Activated T-cell treated with anti-CD3 and anti-CD28 coated beads, Interleukin-2, amount 50 U/mL, for 4 hours (primary cell): ENCODE measurements around the gene AARS2. TPM values are rescaled to one million over a fixed set of nuclear protein-coding genes. Genes with fewer than 3 reads are reported as not detected.

ENCODE experiments used
- ATAC-seq, 2 donors: fragments of 200-7000 bp; cut with Tn5 transposase; one replicate each; pipeline ENCODE4 v1.10.0; 2021
- DNase-seq: peaks from one replicate; pipeline ENCODE4 v3.0.0-alpha.2; 2020
- H3K27me3 Mint-ChIP-seq: one replicate; pipeline ENCODE4 v1.8.0; 2021; ENCODE audit warnings: low read depth, mixed read lengths
- H3K36me3 Mint-ChIP-seq: one replicate; pipeline ENCODE4 v1.8.0; 2022; ENCODE audit warnings: mixed read lengths; ENCODE audit not compliant: insufficient read depth
- H3K4me1 Mint-ChIP-seq: one replicate; pipeline ENCODE4 v1.8.0; 2021; ENCODE audit warnings: low read depth, mixed read lengths
- H3K4me3 Mint-ChIP-seq: one replicate; pipeline ENCODE4 v1.8.0; 2021; ENCODE audit warnings: mild to moderate bottlenecking, moderate library complexity, mixed read lengths
- H3K9me3 Mint-ChIP-seq: one replicate; pipeline ENCODE4 v1.8.0; 2021; ENCODE audit warnings: mixed read lengths
- total RNA-seq, 3 donors: library from RNA; stranded (reverse); gene quantifications; one replicate each; pipeline ENCODE4 v1.2.1, GENCODE V29; 2021

The AARS2 gene
- total RNA-seq, 3 donors from 2014 or later: 29.4 to 31.5 (median 29.8) TPM

DNA sequence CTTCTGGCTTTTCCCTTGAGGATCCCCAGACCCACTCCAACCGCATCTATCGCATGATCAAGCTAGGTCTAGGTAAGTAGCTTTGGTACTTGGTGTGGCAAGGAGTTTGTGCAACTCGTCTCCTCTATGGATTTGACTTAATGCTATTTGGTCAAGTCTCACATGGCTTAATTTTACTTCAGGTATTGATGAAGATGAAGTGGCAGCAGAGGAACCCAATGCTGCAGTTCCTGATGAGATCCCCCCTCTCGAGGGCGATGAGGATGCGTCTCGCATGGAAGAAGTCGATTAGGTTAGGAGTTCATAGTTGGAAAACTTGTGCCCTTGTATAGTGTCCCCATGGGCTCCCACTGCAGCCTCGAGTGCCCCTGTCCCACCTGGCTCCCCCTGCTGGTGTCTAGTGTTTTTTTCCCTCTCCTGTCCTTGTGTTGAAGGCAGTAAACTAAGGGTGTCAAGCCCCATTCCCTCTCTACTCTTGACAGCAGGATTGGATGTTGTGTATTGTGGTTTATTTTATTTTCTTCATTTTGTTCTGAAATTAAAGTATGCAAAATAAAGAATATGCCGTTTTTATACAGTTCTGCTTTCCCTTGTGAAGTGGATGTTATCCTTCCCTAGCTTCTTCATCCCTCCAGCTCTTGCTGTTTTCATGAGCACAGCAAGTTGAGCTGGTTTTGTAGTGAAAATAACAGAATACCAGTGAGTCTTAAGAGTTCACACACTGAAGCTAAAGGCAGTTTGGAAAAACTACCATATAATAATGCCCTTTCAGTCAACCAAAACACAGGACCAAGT lies 59.6 kb downstream of the AARS2 start:
- ATAC-seq (no peak), DNase-seq (peak; percentile 52)
- H3K4me3 Mint-ChIP-seq: peak overlapping the region; percentile 99
- H3K36me3 Mint-ChIP-seq: peaks cover 69% of the 10 kb centered on the region
- no peaks in the 10 kb centered on the region for H3K27me3 Mint-ChIP-seq
- no peaks in the 10 kb centered on the region for H3K9me3 Mint-ChIP-seq
- H3K4me1 Mint-ChIP-seq: peaks cover 87% of the 10 kb centered on the region

DNA sequence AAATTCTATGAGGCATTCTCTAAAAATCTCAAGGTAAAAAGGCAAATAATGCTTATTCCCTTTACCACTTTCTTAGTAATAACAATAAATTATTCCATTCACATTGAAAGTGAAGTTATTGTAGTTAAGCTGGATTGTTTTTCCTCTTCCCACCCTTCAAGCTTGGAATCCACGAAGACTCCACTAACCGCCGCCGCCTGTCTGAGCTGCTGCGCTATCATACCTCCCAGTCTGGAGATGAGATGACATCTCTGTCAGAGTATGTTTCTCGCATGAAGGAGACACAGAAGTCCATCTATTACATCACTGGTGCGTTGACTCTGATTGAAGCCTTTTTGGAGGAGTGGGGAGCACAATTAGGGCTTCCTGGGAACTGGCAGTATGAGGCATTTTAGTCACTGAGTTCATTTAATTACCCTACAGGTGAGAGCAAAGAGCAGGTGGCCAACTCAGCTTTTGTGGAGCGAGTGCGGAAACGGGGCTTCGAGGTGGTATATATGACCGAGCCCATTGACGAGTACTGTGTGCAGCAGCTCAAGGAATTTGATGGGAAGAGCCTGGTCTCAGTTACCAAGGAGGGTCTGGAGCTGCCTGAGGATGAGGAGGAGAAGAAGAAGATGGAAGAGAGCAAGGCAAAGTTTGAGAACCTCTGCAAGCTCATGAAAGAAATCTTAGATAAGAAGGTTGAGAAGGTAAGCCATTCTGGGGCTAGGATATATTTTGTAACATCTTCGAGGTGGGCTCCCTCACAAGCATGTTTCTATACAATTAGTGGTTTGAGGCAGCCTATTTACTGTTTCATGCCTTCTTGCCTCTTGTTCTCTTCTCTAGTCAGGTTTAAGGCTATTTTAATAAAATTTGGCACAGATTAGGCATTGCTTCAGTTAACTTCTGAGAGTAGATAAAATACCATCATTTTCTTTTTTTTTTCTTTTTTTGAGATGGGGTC lies 61.3 kb downstream of the AARS2 start:
- H3K4me3 Mint-ChIP-seq: peak overlapping the region; percentile 99
- ATAC-seq (no peak), DNase-seq (no peak)
- no peaks in the 10 kb centered on the region for H3K9me3 Mint-ChIP-seq
- no peaks in the 10 kb centered on the region for H3K27me3 Mint-ChIP-seq
- H3K4me1 Mint-ChIP-seq: peaks cover 80% of the 10 kb centered on the region
- peaks cover 75% of the 10 kb centered on the region for H3K36me3 Mint-ChIP-seq

DNA sequence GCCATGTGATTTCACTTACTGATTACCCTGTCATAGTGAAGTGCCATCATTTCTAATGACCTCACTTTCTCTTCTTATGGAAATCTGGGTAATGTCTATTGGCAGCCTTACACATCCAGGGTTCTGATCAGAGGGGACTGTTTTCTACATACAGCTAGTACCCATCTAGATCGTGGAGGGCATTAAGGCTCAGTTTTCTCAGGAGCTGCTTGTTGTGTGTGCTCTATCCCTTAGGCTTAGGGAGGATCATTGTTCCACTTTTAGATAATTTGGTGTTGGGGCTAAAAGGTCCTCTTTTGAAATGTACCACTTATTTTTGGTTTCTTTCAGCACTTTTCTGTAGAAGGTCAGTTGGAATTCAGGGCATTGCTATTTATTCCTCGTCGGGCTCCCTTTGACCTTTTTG lies 62.4 kb downstream of the AARS2 start:
- DNase-seq (no peak), ATAC-seq (no peak)
- no peaks in the 10 kb centered on the region for H3K9me3 Mint-ChIP-seq
- H3K4me3 Mint-ChIP-seq: peak overlapping the region; percentile 99
- H3K4me1 Mint-ChIP-seq: peaks cover 70% of the 10 kb centered on the region
- no peaks in the 10 kb centered on the region for H3K27me3 Mint-ChIP-seq
- peaks cover 75% of the 10 kb centered on the region for H3K36me3 Mint-ChIP-seq

- peaks cover 75% of the 10 kb centered on the region for H3K36me3 Mint-ChIP-seq
- H3K27me3 Mint-ChIP-seq: no peaks in the 10 kb centered on the region
- H3K9me3 Mint-ChIP-seq: no peaks in the 10 kb centered on the region
- H3K4me1 Mint-ChIP-seq: peaks cover 70% of the 10 kb centered on the region
- ATAC-seq: no peak
- peak overlapping the region; percentile 99 for H3K4me3 Mint-ChIP-seq
- no peak for DNase-seq
Measured at GRCh38 chr6:44250067-44250717, 63.0 kb downstream of the AARS2 start.

Other genes starting within 250 kb of the AARS2 start
- gene MRPL14, start 185.9 kb downstream of the AARS2 start, total RNA-seq: 10 to 100 TPM; 51.0 to 87.9 (median 56.6) TPM
- 10 to 100 TPM; 17.4 to 22.6 (median 17.5) TPM for gene TMEM63B, start 185.8 kb downstream of the AARS2 start, total RNA-seq
- under 1 TPM in 1 of 3 donors, not detected in 2; 0.68 TPM for gene CAPN11, start 154.5 kb downstream of the AARS2 start, total RNA-seq
- gene MYMX, start 96.4 kb downstream of the AARS2 start, total RNA-seq: not detected
- gene SLC29A1, start 89.8 kb downstream of the AARS2 start, total RNA-seq: 100 to 1,000 TPM; 165 to 199 (median 181) TPM
- 1,000 to 10,000 TPM; 3,050 to 3,190 (median 3,088) TPM for gene HSP90AB1, start 66.2 kb downstream of the AARS2 start, total RNA-seq
- 10 to 100 TPM; 35.0 to 42.5 (median 40.8) TPM for gene SLC35B2, start 55.8 kb downstream of the AARS2 start, total RNA-seq
- gene NFKBIE, start 47.8 kb downstream of the AARS2 start, total RNA-seq: 10 to 100 TPM; 30.0 to 36.4 (median 33.1) TPM
- under 1 TPM in 2 of 3 donors, not detected in 1; 0.03 to 0.05 TPM for gene TMEM151B, start 42.9 kb downstream of the AARS2 start, total RNA-seq
- gene SPATS1, start 29.3 kb upstream of the AARS2 start, total RNA-seq: not detected
- 10 to 100 TPM; 23.5 to 24.5 (median 23.9) TPM for gene CDC5L, start 74.4 kb upstream of the AARS2 start, total RNA-seq